ENCODE measurements around the gene ADAM20.

DNA sequence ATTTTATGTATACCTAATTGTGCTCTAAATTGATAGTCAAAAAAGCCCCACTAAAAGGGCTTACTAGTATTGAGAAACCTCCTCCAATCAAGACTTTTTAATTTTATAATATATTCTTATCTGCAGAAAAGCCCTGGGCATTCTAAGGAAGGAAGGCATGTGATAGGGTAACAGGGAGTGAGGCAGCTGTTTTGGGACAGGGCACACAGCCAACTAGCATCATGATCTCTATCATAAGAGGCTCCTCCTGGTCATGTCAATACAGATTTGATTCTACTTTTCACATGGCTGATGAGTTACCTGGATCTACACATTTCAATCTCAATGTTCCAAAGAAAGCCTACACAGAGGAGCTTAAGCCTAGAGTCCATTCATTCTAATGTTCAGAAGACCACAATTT lies 9.1 kb downstream of the ADAM20 start:
- TF ChIP-seq POLR2AphosphoS5 (IDR thresholded peaks at IDR 0.05; ENCODE audit: low read depth, low read length) (no peak), POLR2A (IDR thresholded peaks at IDR 0.05; ENCODE audit: low read depth, low read length) (no peak)

Data from GM12891 (cell line).